Keratinocyte (primary cell): ENCODE measurements around the gene CYTH1.

ENCODE experiments used
- EZH2 ChIP-seq: IDR thresholded peaks from one replicate; pipeline ENCODE4 v1.6.1; 2012; ENCODE audit warnings: inconsistent platforms, mild to moderate bottlenecking, low read length, moderate library complexity
- TF ChIP-seq, protein P1 (sequence below), 3 experiments: IDR thresholded peaks in 1 of 3; conservative IDR thresholded peaks in 1 of 3; optimal IDR thresholded peaks in 1 of 3; 2 replicates in 2 of 3; 3 replicates in 1 of 3; pipeline versions ENCODE3 to v1.5.1; 2011; ENCODE audit warnings: low read length in 3 of 3, mild to moderate bottlenecking in 3 of 3, moderate library complexity in 2 of 3, control low read depth in 1 of 3, inconsistent platforms in 1 of 3; ENCODE audit not compliant: insufficient read depth in 2 of 3; ENCODE audit errors: extremely low read depth in 1 of 3

DNA sequence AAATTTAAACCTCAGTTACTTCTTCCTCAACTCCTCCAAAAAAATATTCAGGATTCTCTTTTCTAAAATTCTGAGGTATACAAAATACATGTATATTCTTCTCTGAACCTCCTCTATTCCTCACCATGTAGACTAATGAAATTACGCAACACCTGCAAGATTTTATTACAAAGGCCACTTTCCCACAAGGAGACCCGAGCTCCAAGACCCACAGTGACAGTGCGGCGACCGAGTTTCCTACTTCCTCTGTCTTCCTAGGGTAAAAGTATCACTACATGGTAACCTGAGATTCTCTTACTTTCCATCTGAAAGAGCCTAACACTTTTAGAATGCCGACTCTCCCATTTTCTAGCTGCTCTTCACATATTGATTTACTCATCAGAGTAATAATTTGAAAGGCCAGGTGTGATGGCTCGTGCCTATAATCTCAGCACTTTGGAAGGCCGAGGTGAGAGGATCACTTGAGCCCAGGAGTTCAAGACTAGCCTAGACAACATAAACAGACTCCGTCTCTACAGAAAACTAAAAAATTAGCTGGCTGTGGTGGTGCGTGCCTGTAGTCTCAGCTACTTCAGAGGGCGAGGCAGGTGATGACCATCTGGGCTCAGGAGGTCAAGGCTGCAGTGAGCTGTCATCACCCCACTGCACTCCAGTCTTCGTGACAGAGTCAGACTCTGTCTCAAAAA, 35.7 kb downstream of the CYTH1 start:
- TF ChIP-seq, protein P1, sequence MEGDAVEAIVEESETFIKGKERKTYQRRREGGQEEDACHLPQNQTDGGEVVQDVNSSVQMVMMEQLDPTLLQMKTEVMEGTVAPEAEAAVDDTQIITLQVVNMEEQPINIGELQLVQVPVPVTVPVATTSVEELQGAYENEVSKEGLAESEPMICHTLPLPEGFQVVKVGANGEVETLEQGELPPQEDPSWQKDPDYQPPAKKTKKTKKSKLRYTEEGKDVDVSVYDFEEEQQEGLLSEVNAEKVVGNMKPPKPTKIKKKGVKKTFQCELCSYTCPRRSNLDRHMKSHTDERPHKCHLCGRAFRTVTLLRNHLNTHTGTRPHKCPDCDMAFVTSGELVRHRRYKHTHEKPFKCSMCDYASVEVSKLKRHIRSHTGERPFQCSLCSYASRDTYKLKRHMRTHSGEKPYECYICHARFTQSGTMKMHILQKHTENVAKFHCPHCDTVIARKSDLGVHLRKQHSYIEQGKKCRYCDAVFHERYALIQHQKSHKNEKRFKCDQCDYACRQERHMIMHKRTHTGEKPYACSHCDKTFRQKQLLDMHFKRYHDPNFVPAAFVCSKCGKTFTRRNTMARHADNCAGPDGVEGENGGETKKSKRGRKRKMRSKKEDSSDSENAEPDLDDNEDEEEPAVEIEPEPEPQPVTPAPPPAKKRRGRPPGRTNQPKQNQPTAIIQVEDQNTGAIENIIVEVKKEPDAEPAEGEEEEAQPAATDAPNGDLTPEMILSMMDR (optimal IDR thresholded peaks at IDR 0.05 in 1 of 3, IDR thresholded peaks at IDR 0.05 in 1 of 3, conservative IDR thresholded peaks at IDR 0.05 in 1 of 3; ENCODE audit: extremely low read depth in 1 of 3, insufficient read depth in 2 of 3, low read length in 3 of 3), result no peak
- no peak for TF ChIP-seq EZH2
